Epidermal melanocyte (primary cell): Measurements from ENCODE around the gene RAB4B.
"Not testable (repeated sequence)": the region's sequence is repeated elsewhere in the genome, so short reads cannot be mapped to it uniquely, and the experiment has no call there.

Experiments used
- DNase-seq: peaks from one replicate; pipeline ENCODE4 v3.0.0; 2011; ENCODE audit warnings: low spot score; ENCODE audit not compliant: insufficient read length

RAB4B gene

GRCh38 chr19:40780582-40780981 lies 2.5 kb downstream of the RAB4B start:
- no peak for DNase-seq

DNA sequence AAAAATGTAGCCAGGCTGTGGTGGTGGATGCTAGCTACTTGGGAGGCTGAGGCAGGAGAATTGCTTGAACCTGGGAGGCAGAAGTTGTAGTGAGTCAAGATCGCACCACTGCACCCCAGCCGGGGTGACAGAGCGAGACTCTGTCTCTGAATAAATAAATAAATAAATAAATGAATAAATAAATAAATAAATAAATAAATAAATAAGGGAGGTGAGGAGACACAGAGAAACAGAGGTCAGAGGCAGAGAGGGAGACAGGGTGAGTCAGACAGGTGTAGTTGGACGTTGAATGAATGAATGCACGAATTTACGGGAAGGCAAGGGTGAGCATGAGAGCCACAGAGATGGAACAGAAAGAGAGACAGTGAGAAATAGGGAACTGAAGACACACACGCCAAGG lies 3.1 kb downstream of the RAB4B start:
- no peak for DNase-seq

DNA sequence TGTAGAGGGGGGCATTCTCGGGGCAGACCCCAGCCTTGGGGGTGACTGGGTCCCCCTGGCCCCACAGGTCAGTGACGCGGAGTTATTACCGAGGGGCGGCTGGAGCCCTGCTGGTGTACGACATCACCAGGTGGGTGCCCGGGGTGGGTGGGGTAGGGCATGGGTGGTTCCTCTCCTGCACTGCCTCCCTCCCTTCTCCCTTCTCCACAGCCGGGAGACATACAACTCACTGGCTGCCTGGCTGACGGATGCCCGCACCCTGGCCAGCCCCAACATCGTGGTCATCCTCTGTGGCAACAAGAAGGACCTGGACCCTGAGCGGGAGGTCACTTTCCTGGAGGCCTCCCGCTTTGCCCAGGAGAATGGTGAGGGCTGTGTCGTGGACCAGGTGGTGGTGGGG lies 5.7 kb downstream of the RAB4B start:
- no peak for DNase-seq

DNA sequence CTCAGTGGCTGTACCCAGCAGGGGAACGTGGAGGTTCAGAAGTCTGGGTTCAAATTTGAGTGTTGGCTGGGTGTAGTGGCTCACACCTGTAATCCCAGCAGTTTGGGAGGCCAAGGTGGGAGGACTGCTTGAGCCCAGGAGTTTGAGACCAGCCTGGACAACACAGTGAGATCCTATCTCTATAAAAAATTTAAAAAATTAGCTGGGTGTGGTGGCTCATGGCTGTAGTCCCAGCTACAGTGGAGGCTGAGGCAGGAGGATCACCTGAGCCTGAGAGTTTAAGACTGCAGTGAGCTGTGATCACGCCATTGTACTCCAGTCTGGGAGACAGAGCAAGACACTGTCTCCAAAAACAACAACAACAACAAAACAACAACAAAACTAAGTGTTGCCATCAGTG lies 6.1 kb downstream of the RAB4B start:
- not testable (repeated sequence) for DNase-seq

DNA sequence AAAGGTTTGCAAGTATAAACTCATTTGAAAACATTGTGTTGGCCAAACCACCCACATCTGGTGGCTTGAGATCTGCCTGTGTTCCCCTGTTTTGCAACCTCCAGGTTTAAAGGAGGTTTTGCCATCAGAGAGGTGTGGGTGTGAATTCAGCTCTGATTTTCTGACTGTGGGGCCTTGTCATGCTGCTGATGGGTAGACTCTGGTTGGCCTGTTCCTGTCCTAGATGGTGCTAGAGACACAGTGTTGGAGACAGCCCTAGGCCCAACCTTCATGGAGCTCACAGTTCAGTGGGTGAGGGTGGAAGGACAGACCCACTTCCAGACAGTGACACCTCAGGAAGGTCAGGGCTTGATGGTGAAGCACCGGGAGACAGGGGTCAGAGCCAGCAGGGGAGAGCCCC lies 7.5 kb downstream of the RAB4B start:
- DNase-seq, result no peak

- no peak for DNase-seq
Observed at GRCh38 chr19:40786060-40787037, 8.3 kb downstream of the RAB4B start.

- no peak for DNase-seq
Observed at GRCh38 chr19:40791349-40791748, 13.3 kb downstream of the RAB4B start.

DNA sequence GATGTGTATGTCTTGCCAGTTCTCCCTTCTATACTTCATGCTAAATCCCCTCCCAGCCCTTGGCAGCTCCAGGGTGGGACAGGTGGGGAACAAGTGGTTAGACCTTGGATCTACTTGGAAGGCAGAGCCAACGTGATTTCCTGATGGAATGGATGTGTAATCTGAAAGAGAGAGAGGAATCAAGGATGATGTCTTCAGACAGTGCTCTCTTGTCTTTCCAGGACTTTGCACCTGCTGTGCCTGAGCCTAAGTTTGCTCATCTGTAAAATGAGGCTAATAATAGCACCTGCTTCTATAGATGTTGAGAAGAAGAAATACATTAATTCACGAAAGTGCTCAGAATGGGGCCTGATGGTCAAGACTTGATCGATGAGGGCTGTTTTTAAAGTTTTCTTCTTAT lies 13.9 kb downstream of the RAB4B start:
- no peak for DNase-seq

GRCh38 chr19:40797166-40797962 lies 19.3 kb downstream of the RAB4B start:
- no peak for DNase-seq

DNA sequence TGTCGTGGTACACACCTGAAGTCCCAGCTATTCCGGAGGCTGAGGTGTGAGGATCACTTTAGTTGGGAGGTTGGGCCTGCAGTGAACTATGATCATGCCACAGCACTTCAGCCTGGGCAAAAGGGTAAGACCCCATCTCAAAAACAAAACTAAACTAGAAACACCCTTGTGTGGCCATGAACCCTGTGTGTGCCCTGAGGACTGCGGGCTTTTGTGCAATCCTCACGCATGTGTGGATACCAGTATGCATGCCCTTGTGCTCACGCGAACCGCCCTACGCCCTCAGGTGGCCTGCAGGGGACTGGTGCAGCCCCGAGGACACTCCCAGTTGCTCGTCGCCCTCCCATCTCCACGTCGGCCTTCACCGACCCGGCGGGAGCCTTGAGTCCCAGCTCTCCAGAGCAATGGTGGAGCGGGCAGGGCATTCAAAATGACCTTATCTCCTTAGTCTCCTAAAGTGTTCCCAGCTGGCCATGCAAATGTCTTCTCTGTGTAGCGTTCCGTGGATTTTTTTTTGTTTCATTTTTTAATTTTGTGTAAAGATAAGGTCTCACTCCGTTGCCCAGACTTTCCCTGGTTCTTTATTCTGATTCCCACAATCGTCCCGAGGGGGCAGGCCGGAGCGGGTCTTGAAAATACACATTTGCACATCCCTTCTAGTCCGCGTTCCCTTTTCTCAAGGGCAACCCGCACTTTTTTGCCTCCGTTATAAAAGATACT lies 20.1 kb downstream of the RAB4B start:
- DNase-seq, result peak; percentile 57

- peak; percentile 85 for DNase-seq
Observed at GRCh38 chr19:40798683-40799557, 20.9 kb downstream of the RAB4B start, which contains the start of gene EGLN2. Gene EGLN2 (plus strand): TSS chr19:40799191. CDS start chr19:40800573, 1,382 bp downstream.

DNA sequence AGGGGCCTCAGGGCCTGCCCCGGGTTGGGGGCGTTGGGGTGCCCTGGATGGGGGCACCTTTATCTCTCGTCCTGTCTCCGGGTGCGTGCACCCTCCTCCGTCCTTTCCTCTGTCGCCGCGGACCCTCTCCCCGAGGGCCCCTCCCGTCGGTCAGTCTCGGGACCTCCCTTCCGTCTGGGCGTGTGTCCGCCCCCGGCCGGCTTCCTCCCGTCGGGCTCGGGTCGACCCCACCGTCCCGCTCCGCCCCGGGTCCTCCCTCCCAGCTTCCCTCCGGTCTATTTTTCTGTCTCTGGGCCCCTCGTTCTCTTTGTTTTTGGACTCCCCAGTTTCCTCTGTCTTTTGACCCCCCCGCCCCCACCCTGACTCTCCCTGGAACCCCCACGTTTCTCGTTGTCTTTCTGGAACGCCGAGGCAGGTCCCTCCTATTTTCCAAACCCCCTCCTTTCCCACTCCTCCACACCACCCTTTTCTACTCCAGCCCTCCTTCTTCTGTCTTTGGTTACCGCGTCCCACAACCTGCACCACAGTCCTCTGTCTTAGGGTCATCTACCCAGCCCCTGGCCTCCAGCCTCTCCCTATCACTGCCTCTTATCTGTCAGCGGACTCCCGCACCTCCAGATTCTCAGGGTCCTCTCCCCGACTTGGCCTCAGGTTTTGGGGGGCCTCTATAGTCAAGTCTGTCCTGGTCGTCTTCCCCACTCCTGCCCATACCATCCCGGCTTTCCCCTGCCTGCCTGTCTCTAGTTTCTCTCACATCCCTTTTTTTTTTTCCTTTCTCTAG lies 21.7 kb downstream of the RAB4B start:
- no peak for DNase-seq

- no peak for DNase-seq
Observed at GRCh38 chr19:40800339-40800996, 22.4 kb downstream of the RAB4B start.

DNA sequence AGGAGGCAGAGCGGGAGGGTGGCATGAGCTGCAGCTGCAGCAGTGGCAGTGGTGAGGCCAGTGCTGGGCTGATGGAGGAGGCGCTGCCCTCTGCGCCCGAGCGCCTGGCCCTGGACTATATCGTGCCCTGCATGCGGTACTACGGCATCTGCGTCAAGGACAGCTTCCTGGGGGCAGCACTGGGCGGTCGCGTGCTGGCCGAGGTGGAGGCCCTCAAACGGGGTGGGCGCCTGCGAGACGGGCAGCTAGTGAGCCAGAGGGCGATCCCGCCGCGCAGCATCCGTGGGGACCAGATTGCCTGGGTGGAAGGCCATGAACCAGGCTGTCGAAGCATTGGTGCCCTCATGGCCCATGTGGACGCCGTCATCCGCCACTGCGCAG lies 22.9 kb downstream of the RAB4B start:
- no peak for DNase-seq

DNA sequence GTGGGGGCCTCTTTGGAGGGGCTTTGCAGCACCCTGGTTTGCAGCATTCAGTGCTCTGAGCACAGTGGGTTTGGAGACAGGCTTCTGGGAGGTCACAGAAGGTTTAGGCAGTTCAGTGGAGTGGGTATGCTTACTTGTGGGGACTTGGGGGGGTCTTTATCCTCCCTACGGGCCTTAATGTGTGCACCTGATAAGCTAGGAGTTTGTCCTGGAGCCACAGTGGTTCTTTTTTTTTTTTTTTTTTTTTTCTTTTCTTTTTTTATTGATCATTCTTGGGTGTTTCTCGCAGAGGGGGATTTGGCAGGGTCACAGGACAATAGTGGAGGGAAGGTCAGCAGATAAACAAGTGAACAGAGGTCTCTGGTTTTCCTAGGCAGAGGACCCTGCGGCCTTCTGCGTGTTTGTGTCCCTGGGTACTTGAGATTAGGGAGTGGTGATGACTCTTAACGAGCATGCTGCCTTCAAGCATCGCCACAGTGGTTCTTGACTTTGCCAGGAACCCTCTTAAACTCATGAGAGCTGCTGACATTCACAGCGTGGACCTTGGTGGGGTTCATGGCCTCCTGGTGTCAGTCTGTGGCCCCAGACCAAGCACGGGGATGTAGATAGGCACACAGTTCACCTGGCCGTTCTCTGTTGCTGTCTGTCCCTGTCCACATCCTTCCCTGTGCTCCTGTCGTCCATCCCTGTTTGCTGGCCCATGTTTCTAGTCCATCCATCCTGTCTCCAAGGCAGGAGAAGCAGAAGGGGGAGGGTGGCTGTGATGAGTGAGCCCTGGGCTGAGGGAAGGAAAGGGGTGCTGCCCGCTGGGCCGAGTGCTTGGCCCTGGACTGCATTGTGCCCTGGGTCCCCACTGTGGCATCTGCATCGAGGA lies 23.6 kb downstream of the RAB4B start:
- DNase-seq, result no peak

- no peak for DNase-seq
Observed at GRCh38 chr19:40802300-40803169, 24.5 kb downstream of the RAB4B start.

DNA sequence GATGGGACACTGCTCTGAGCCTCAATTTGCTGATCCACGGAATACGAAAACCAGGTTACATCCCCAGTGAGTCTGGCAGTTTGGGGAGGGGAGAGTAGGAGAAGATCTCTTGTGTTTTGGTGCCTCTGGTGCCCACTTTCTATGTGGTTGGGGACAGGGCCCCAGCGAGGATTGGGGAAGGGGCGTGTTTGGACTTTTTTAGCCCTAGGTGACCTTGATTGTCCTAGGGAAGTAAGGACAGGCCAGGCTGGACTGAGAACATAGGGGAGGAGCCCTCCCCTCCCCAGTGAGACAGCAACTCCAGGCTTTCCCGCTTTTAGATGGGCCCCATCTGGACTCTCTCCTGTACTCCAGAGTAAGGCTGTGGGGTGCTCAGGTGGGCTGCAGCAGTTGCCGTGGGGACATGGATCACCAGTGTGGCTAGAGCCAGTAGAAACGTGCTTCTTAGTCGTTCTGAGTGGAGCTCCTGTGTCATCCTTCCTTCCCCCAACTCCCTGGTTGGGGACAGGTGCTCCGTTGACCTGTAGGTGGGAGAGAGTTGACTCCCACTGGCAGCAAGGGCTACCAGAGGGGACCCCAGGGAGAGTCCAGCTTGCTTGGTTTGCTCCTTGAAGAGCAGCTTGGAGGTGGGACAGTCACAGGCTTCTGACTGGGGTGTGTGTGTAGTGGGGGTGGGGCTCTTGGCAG lies 25.3 kb downstream of the RAB4B start:
- DNase-seq, result no peak
